22Rv1 (cell line): Measurements from ENCODE around the gene E2F1.

Source experiments
- H3K27ac ChIP-seq: fragments of 450-650 bp; 2 replicates; pipeline ENCODE4 v1.5.1; 2017
- CTCF ChIP-seq: fragments of 450-650 bp; IDR thresholded peaks from 2 replicates; pipeline ENCODE4 v1.5.1; 2017; ENCODE audit warnings: mild to moderate bottlenecking
- ZFX ChIP-seq: fragments of 450-650 bp; IDR thresholded peaks from 2 replicates; pipeline ENCODE4 v1.6.1; 2017; ENCODE audit warnings: antibody characterized with exemption, borderline replicate concordance

E2F1 gene

DNA sequence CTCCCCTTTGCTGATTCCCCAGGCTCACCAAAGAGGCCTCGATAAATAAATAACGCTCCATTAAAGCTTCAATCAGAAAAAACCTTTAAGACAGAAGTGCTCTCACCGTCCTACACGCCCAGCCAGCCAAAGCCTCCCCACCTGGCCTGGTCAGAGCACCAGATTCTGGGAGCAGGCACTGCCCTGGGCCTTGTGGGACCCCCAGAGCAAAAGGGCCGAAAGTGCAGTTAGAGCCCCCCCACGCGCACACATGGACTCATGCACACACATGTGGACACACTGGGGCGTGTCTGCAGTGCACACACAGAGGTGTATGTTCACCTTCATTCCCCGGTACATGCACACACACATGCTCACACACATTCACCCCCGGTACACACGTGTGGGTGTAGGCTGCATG is 10.1 kb downstream of the E2F1 start:
- H3K27ac ChIP-seq = peak overlapping the region; percentile 98
- TF ChIP-seq ZFX (no peak), CTCF (no peak)

GRCh38 chr20:33675136-33675959 is 10.8 kb downstream of the E2F1 start:
- TF ChIP-seq ZFX (no peak), CTCF (no peak)
- peak overlapping the region; percentile 98 for H3K27ac ChIP-seq

DNA sequence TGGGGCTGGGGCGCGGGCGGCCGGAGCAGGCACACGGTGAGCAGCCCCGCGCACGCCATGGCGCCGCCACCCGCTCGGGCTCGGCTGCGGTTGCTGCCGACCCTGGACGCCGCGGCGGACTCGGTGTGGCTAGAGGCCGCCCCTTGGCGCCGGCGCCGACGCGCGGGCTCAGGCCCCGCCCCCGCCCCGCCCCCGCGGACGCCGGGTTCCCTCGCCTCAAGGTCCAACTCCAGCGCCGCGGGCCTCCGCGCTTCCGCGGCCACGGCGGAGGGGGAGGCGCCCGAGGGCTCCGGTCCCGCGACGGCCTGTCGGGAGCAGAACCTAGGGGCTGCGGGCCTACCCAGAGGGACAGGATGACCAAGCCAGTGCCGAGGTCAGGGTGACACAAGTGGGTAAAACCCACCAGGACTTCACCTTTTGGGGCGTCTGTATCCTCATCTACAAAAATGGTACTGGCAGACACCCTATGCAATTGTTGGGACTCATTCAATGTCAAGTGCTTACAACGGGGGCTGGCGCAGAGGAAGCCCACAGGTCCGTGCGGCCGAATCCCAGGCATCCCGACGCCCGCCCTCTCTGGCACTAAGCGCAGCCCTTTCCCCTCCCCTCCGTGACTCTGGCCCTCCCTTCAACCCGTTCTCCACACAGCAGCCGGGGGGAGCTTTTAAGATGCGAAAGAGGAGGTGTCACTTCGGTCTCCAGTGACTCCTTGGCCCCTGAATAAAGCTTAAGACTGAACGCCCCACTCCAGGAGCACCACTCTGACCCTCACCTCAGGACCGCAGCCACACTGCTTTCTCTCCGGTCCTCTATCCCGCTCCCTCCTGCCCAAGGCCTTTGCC is 11.7 kb downstream of the E2F1 start, which contains the start of gene NECAB3:
Gene NECAB3 (minus strand): TSS at position 135 of the 842 bp plus-strand sequence. CDS start 76 bp downstream, at position 59.
- TF ChIP-seq ZFX (no peak), CTCF (0 out of 2 replicates have a peak, but pooled peaks have one; percentile 5)
- peak within 1 kb of the TSS; percentile 98 for H3K27ac ChIP-seq

GRCh38 chr20:33673410-33674293 is 12.5 kb downstream of the E2F1 start:
- H3K27ac ChIP-seq = peak overlapping the region; percentile 98
- TF ChIP-seq ZFX (no peak), CTCF (no peak)

DNA sequence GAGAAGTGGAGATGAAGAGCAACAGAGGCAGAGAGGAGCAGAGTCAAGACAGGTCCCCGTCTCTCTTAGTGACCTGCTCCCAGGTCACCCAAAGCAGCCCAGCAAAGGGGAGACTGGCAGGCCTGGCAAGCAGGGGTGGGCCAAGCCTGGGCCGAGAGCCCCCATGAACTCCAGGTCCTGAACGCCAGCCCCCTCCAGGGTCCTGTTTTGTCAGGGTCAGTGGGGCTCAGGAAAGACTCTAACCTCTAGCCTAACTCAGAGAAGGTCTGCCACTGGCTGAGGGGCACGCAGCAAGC is 13.1 kb downstream of the E2F1 start:
- peak overlapping the region; percentile 98 for H3K27ac ChIP-seq
- TF ChIP-seq CTCF (no peak), ZFX (no peak)

- TF ChIP-seq CTCF = no peak
- no peak for TF ChIP-seq ZFX
- H3K27ac ChIP-seq = peak overlapping the region; percentile 98
Observed at GRCh38 chr20:33672426-33673113, 13.6 kb downstream of the E2F1 start.
